Liver (tissue), 9 donors: ENCODE measurements around the gene CRIP1. TPM values are rescaled to one million over a fixed set of nuclear protein-coding genes. Genes with fewer than 3 reads are reported as not detected.

Source experiments
- DNase-seq: peaks from one replicate; pipeline ENCODE4 v3.0.0-alpha.2; 2017; ENCODE audit warnings: low spot score
- H3K27ac ChIP-seq, 2 donors: one replicate each; pipeline ENCODE4 v1.7.0; 2013; ENCODE audit warnings: inconsistent platforms in 2 of 2, low read length in 2 of 2, control low read depth in 1 of 2, low read depth in 1 of 2, mild to moderate bottlenecking in 1 of 2
- H3K27me3 ChIP-seq, 4 donors: one replicate each; pipeline versions ENCODE4 v1.6.1 to v1.7.0; 2013; ENCODE audit warnings: low read length in 3 of 4, inconsistent platforms in 1 of 4, mild to moderate bottlenecking in 1 of 4, moderate library complexity in 1 of 4; ENCODE audit not compliant: control insufficient read depth in 4 of 4, insufficient read depth in 4 of 4
- H3K36me3 ChIP-seq, 4 donors: one replicate each; pipeline versions ENCODE4 v1.6.1 to v1.7.0; 2013; ENCODE audit warnings: low read length in 3 of 4, mild to moderate bottlenecking in 3 of 4, low read depth in 1 of 4, moderate library complexity in 1 of 4; ENCODE audit not compliant: control insufficient read depth in 4 of 4, insufficient read depth in 3 of 4
- H3K4me1 ChIP-seq, 4 donors: one replicate each; pipeline versions ENCODE4 v1.6.1 to v1.7.0; 2013; ENCODE audit warnings: low read length in 3 of 4, mild to moderate bottlenecking in 3 of 4, moderate library complexity in 1 of 4; ENCODE audit not compliant: control insufficient read depth in 4 of 4, insufficient read depth in 4 of 4
- H3K4me3 ChIP-seq, 3 donors: one replicate each; pipeline versions ENCODE4 v1.6.1 to v1.7.0; 2013; ENCODE audit warnings: low read length in 3 of 3, control low read depth in 1 of 3, low read depth in 1 of 3, mild to moderate bottlenecking in 1 of 3
- H3K9ac ChIP-seq, 2 donors: one replicate each; pipeline ENCODE4 v1.7.0; 2013; ENCODE audit warnings: low read length in 2 of 2, mild to moderate bottlenecking in 2 of 2, moderate library complexity in 2 of 2, control low read depth in 1 of 2, low read depth in 1 of 2
- H3K9me3 ChIP-seq, 4 donors: one replicate each; pipeline versions ENCODE4 v1.6.1 to v1.7.0; 2013; ENCODE audit warnings: low read length in 3 of 4; ENCODE audit not compliant: control insufficient read depth in 4 of 4
- CTCF ChIP-seq: fragments of 150-350 bp; IDR thresholded peaks from 2 replicates; pipeline ENCODE4 v1.5.1; 2017; ENCODE audit warnings: improper control_type of control experiment, low read depth, low read length; ENCODE audit not compliant: missing input control
- EGR1 ChIP-seq, 2 donors: IDR thresholded peaks; 2 replicates each; pipeline ENCODE4 v1.6.1; 2016 to 2018; ENCODE audit warnings: antibody characterized with exemption in 2 of 2, low read depth in 2 of 2
- FOXA1 ChIP-seq: IDR thresholded peaks from 2 replicates; pipeline ENCODE4 v1.6.1; 2016; ENCODE audit warnings: antibody characterized with exemption
- FOXA2 ChIP-seq: IDR thresholded peaks from 2 replicates; pipeline ENCODE4 v1.6.1; 2016; ENCODE audit warnings: antibody characterized with exemption
- GABPA ChIP-seq, 2 donors: IDR thresholded peaks in 1 of 2; conservative IDR thresholded peaks in 1 of 2; 2 replicates each; pipeline ENCODE4 v1.6.1; 2016; ENCODE audit warnings: antibody characterized with exemption in 2 of 2, mild to moderate bottlenecking in 1 of 2, moderate library complexity in 1 of 2
- HNF4A ChIP-seq, 2 donors: conservative IDR thresholded peaks; 2 replicates each; pipeline ENCODE4 v1.6.1; 2016; ENCODE audit warnings: antibody characterized with exemption in 2 of 2, mild to moderate bottlenecking in 2 of 2
- JUND ChIP-seq, 2 donors: IDR thresholded peaks; 2 replicates each; pipeline ENCODE4 v1.6.1; 2016; ENCODE audit warnings: antibody characterized with exemption in 2 of 2
- NR2F2 ChIP-seq: IDR thresholded peaks from 2 replicates; pipeline ENCODE4 v1.6.1; 2016; ENCODE audit warnings: antibody characterized with exemption
- RAD21 ChIP-seq, 2 donors: IDR thresholded peaks; 2 replicates each; pipeline ENCODE4 v1.6.1; 2016; ENCODE audit warnings: antibody characterized with exemption in 2 of 2, mild to moderate bottlenecking in 2 of 2
- SP1 ChIP-seq: IDR thresholded peaks from 2 replicates; pipeline ENCODE4 v1.6.1; 2018; ENCODE audit warnings: antibody characterized with exemption, mild to moderate bottlenecking
- TAF1 ChIP-seq: conservative IDR thresholded peaks from 2 replicates; pipeline ENCODE4 v1.6.1; 2016; ENCODE audit warnings: antibody characterized with exemption, mild to moderate bottlenecking
- YY1 ChIP-seq: IDR thresholded peaks from 2 replicates; pipeline ENCODE4 v1.6.1; 2016; ENCODE audit warnings: antibody characterized with exemption, mild to moderate bottlenecking
- WGBS: extraction: QIAGEN DNeasy Blood & Tissue Kit; methylation state at CpG from one replicate; pipeline ENCODE4 v1.1.7; 2013; 5-methylcytosine and 5-hydroxymethylcytosine counted together
- polyA plus RNA-seq, 2 donors: library from polyadenylated mRNA; stranded (reverse) in 1 of 2; unstranded in 1 of 2; fragments of 200-250 nt in 1 of 2; fragments of >200 nt in 1 of 2; fragmentation: Nextera tagmentation in 1 of 2; extraction: Ambion mirVana in 1 of 2; gene quantifications; one replicate each; pipeline versions ENCODE4 v1.2.1 to v1.2.3, GENCODE V29; 2013 to 2015
- total RNA-seq, 2 donors: library from RNA; depleted of rRNA; stranded (reverse); fragments of >200 nt; gene quantifications; one replicate each; pipeline ENCODE4 v1.2.3, GENCODE V29; 2014
- TF ChIP-seq, protein P1 (sequence below): IDR thresholded peaks from 2 replicates; pipeline ENCODE4 v1.6.1; 2016; ENCODE audit warnings: antibody characterized with exemption
- TF ChIP-seq, protein P2 (sequence below): IDR thresholded peaks from 2 replicates; pipeline ENCODE4 v1.6.1; 2016; ENCODE audit warnings: antibody characterized with exemption, mild to moderate bottlenecking
- TF ChIP-seq, protein P3 (sequence below): IDR thresholded peaks from 2 replicates; pipeline ENCODE4 v1.6.1; 2016; ENCODE audit warnings: antibody characterized with exemption
- donor health status: healthy.
- donor health status: healthy.
- donor health status: healthy.
- donor health status: healthy.
- donor health status: healthy.

CRIP1 gene
- total and polyA plus RNA-seq, 4 donors = 1.4 to 11.4 (median 3.9) TPM

GRCh38 chr14:105477660-105478397, 8.9 kb upstream of the CRIP1 start (continued):
- TF ChIP-seq NR2F2 = no peak

GRCh38 chr14:105478398-105479251, 8.1 kb upstream of the CRIP1 start:
- peaks cover 30 to 57% (median 41%) of the 10 kb centered on the region in 4 donors for H3K4me1 ChIP-seq
- no peak for TF ChIP-seq GABPA (IDR thresholded peaks at IDR 0.05 in 1 of 2, conservative IDR thresholded peaks at IDR 0.05 in 1 of 2)
- TF ChIP-seq EGR1 (IDR thresholded peaks at IDR 0.05; ENCODE audit: low read depth in 2 of 2) = no peak
- TF ChIP-seq, protein P1, sequence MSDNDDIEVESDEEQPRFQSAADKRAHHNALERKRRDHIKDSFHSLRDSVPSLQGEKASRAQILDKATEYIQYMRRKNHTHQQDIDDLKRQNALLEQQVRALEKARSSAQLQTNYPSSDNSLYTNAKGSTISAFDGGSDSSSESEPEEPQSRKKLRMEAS = no peak
- no peak for TF ChIP-seq TAF1
- no peak for TF ChIP-seq NR2F2
- TF ChIP-seq, protein P2, sequence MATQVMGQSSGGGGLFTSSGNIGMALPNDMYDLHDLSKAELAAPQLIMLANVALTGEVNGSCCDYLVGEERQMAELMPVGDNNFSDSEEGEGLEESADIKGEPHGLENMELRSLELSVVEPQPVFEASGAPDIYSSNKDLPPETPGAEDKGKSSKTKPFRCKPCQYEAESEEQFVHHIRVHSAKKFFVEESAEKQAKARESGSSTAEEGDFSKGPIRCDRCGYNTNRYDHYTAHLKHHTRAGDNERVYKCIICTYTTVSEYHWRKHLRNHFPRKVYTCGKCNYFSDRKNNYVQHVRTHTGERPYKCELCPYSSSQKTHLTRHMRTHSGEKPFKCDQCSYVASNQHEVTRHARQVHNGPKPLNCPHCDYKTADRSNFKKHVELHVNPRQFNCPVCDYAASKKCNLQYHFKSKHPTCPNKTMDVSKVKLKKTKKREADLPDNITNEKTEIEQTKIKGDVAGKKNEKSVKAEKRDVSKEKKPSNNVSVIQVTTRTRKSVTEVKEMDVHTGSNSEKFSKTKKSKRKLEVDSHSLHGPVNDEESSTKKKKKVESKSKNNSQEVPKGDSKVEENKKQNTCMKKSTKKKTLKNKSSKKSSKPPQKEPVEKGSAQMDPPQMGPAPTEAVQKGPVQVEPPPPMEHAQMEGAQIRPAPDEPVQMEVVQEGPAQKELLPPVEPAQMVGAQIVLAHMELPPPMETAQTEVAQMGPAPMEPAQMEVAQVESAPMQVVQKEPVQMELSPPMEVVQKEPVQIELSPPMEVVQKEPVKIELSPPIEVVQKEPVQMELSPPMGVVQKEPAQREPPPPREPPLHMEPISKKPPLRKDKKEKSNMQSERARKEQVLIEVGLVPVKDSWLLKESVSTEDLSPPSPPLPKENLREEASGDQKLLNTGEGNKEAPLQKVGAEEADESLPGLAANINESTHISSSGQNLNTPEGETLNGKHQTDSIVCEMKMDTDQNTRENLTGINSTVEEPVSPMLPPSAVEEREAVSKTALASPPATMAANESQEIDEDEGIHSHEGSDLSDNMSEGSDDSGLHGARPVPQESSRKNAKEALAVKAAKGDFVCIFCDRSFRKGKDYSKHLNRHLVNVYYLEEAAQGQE = no peak
- TF ChIP-seq, protein P3, sequence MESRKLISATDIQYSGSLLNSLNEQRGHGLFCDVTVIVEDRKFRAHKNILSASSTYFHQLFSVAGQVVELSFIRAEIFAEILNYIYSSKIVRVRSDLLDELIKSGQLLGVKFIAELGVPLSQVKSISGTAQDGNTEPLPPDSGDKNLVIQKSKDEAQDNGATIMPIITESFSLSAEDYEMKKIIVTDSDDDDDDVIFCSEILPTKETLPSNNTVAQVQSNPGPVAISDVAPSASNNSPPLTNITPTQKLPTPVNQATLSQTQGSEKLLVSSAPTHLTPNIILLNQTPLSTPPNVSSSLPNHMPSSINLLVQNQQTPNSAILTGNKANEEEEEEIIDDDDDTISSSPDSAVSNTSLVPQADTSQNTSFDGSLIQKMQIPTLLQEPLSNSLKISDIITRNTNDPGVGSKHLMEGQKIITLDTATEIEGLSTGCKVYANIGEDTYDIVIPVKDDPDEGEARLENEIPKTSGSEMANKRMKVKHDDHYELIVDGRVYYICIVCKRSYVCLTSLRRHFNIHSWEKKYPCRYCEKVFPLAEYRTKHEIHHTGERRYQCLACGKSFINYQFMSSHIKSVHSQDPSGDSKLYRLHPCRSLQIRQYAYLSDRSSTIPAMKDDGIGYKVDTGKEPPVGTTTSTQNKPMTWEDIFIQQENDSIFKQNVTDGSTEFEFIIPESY = no peak
- TF ChIP-seq FOXA1 = no peak
- TF ChIP-seq CTCF = no peak
- TF ChIP-seq RAD21 (IDR thresholded peaks at IDR 0.05) = no peak
- TF ChIP-seq FOXA2 = no peak
- no peak for TF ChIP-seq HNF4A (conservative IDR thresholded peaks at IDR 0.05)
- TF ChIP-seq JUND (IDR thresholded peaks at IDR 0.05) = no peak
- TF ChIP-seq YY1 = no peak
- no peak for TF ChIP-seq SP1
- WGBS = 59% methylated on average over 81 of the region's 81 CpGs
- H3K9me3 ChIP-seq = no peaks in the 10 kb centered on the region
- H3K4me3 ChIP-seq = no peak overlapping the region
- no peaks in the 10 kb centered on the region for H3K36me3 ChIP-seq
- no peak overlapping the region for H3K27ac ChIP-seq
- H3K9ac ChIP-seq = no peak overlapping the region
- no peak for DNase-seq
- no peaks in the 10 kb centered on the region for H3K27me3 ChIP-seq
